ENCODE results near the gene MAP1A. TPM values are rescaled to one million over a fixed set of nuclear protein-coding genes. Genes with fewer than 3 reads are reported as not detected.
"Not testable (repeated sequence)": the region's sequence is repeated elsewhere in the genome, so short reads cannot be mapped to it uniquely, and the experiment has no call there.

The MAP1A gene
- total RNA-seq, 1 donor from 2014 or later = under 0.01 TPM

DNA sequence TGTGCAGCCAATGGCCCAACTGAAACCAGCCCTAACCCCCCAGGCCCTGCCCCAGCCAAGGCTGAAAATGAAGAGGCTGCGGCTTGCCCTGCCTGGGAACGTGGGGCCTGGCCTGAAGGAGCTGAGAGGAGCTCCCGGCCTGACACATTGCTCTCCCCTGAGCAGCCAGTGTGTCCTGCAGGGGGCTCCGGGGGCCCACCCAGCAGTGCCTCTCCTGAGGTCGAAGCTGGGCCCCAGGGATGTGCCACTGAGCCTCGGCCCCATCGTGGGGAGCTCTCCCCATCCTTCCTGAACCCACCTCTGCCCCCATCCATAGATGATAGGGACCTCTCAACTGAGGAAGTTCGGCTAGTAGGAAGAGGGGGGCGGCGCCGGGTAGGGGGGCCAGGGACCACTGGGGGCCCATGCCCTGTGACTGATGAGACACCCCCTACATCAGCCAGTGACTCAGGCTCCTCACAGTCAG lies 11.2 kb downstream of the MAP1A start:
- no peak for DNase-seq (ENCODE audit: low read depth in 2 of 2)

DNA sequence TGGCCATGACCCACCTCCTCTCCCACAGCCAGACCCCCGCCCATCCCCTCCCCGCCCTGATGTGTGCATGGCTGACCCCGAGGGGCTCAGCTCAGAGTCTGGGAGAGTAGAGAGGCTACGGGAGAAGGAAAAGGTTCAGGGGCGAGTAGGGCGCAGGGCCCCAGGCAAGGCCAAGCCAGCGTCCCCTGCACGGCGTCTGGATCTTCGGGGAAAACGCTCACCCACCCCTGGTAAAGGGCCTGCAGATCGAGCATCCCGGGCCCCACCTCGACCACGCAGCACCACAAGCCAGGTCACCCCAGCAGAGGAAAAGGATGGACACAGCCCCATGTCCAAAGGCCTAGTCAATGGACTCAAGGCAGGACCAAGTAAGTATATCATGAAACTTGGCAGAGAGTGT lies 11.7 kb downstream of the MAP1A start:
- no peak for DNase-seq (ENCODE audit: low read depth in 2 of 2)

DNA sequence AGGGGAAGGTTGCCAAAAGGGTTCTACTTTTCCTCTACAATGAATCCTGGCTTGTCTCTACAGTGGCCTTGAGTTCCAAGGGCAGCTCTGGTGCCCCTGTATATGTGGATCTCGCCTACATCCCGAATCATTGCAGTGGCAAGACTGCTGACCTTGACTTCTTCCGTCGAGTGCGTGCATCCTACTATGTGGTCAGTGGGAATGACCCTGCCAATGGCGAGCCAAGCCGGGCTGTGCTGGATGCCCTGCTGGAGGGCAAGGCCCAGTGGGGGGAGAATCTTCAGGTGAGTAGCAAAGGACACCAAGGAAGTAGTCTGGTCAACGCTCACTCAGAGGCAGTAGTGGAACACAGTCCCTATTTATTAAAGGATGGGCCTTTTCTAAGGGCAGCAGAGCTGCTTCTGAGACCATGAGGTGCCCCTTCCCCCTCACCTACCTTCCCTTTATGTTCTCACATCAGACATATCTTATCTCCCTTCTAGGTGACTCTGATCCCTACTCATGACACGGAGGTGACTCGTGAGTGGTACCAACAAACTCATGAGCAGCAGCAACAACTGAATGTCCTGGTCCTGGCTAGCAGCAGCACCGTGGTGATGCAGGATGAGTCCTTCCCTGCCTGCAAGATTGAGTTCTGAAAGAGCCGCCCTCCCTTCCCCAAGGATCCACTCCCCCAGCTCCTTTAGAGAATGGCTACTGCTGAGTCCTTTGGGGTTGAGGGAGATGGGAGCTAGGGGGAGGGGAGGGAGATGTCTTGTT lies 12.4 kb downstream of the MAP1A start:
- no peak for DNase-seq (ENCODE audit: low read depth in 2 of 2)

DNA sequence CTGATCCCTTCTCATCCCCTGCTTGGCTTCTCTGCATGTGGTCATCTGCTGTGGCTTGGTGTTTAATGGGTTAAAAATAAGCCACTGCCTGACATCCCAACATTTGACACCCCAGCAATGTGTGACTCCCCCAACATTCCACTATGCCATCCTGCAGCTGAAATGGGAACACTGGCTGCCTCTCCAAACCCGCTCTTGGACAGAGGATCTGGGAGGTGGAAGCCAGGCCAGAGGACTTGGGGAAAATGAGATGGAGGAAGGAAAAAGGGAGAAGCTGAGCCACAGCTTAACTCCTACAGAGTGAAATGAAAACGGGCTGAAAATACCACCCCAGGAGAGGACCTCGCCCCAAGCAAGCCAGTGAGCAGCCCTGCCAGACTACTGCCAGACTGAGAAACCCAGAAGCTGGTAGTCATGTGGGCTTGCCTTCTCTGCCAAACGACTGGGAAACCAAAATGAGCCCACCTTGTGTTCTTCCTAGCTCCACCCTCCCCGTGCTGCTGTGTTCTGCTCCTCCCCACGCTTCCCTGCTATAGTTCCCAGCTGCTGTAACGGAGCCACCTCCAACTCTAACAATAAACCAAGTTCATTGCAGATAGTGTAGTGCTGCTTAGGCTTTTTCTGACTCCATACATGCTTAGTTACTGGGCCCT lies 13.7 kb downstream of the MAP1A start:
- DNase-seq (ENCODE audit: low read depth in 2 of 2) = no peak

DNA sequence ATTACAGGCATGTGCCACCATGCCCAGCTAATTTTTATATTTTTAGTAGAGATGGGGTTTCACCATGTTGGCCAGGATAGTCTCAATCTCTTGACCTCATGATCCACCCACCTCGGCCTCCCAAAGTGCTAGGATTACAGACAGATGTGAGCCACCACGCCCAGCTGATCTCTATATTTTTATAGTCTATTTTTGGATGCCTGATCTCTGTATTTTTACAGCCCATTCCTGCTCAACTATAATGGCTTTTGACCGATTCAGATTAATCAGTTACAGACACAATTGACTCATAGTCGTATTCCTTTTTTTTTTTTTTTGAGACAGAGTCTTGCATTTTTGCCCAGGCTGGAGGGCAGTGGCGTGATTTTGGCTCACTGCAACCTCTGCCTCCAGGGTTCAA lies 15.4 kb downstream of the MAP1A start:
- DNase-seq (ENCODE audit: low read depth in 2 of 2) = not testable (repeated sequence)

DNA sequence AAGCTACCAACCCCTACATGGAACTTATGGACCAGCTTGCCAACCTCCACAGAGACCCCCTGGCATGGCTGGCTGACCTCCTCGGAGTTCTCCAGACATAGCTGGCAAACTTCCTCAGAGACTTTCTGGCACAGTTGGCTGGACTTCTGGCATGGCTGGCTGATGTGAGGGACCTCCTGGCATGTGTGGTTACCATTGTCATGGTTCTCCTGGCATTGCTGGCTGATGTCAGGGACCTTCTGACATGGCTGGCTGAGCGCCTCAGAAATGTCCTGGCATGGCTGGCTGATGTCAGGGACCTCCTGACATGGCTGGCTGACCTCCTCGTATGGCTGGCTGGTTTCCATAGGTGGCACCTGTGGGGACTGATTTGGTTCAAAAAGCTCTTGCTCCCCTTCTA lies 17.5 kb downstream of the MAP1A start:
- DNase-seq (ENCODE audit: low read depth in 2 of 2) = no peak

DNA sequence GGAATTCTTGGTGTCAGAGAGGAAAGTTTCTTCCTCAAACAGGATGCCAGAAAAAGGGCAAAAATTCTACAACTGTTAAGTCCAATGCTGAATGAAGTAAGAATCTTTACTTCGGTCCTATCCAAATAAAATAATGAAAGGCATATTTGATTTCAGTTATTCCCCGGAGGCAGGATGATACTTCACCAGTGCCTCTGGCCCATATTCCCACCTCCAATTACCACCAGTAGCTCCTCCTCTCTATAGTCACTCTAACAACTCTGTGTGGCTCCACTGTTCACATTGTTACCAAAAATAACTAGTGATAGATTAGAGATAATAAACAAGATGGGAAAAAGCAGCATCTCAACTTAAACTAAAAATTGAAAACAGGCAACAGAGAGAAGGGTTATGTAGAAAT lies 20.7 kb downstream of the MAP1A start:
- DNase-seq (ENCODE audit: low read depth in 2 of 2) = no peak

DNA sequence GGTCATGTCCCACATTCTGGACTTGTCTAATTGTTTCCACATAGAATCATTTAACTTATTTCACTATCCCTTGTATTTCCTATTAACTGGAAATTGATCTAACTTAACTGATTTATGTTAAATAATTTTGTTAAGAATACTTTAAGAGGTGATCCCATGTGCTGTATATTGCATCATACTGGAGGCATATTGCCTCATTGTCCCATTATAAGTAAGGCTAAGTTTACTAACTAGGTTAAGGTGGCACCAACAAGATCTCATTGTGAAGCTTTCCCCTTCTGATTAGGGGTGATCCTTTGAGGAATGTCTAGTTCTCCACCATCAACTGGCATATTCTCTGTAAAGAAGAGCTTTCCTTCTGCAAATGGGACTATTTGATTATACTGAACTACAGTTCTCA lies 24.4 kb downstream of the MAP1A start:
- no peak for DNase-seq (ENCODE audit: low read depth in 2 of 2)

DNA sequence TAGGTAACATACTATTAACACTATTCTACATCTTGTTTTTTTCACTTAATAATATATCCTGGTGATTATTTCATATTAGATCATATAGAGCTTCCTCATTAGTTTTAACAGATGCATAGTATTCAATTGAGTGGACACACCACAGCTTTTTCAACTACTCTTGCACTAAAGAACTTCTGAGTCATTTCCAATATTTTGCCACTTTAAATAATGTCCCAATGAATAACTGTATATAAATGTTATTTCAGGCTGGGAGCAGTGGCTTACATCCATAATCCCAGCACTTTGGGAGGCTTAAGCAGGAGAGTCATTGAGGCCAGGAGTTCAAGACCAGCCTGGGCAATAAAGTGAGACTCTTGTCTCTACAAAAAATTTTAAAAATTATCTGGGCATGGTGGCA lies 26.9 kb downstream of the MAP1A start:
- no peak for DNase-seq (ENCODE audit: low read depth in 2 of 2)

DNA sequence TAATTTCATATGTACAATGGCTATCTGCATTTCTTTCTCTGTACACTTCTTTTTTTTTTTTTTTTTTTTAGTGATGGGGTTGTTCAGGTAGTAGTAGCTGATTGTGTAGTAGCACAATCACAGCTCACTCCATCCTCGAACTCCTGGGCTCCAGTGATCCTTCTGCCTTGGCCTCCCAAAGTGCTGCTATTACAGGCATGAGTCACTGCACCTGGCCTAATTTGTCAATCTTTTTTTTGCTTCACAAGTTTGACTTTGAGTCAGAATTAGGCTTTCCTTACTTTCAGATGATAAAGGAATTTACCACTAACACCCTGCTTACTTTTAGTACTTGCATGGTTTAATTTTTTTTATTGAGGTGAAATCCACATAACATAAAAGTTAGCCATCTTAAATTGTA lies 28.0 kb downstream of the MAP1A start:
- DNase-seq (ENCODE audit: low read depth in 2 of 2) = no peak

DNA sequence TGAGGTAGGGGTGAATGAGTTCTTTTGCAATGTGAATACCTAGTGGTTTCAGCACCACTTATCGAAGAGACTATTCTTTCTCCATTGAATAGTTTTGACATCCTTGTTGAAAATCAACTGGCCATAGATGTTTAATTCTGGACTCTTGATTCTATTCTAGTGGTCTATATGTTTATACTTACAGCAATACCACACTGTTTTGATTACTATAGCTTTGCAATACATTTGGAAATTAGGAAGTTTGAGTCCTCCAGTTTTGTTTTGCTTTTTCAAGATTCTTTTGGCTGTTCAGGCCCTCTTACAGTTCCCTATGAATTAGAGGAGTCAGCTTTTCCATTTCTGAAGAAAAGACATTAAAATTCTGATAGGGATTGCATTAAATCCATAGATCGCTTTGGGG lies 30.1 kb downstream of the MAP1A start:
- no peak for DNase-seq (ENCODE audit: low read depth in 2 of 2)

DNA sequence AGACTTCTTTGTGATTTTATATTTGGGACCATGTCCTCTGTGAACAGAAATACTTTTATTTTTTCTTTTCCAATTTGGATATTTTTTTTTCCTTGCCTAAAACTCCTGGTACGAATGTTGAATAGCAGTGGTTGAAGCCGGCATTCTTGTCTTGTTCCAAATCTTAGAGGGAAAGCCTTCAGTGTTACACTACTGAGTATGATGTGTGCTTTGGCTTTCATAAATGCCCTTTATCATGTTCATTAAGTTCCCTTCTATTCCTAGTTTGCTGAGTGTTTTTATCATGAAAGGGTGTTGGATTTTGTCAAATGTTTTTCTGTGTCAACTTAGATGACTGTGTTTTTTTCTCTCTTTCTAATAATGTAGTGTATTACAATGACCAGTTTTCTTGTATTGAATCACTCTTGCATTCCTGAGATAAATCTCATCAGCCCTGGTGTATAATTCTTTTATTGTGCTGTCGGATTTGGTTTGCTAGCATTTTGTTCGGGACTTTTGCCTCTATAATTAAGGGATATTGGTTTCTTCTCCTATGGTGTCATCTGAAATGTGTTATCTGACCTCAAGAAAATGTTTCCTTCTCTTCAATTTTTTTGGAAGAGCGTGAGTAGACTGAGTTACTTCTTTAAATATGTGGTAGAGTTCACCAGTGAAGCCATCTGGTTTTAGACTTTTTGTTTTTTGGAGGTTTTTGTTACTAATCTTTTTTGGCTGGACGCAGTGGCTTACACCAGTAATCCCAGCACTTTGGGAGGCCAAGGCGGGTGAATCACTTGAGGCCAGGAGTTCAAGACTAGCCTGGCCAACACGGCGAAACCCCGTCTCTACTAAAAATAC lies 33.3 kb downstream of the MAP1A start:
- DNase-seq (ENCODE audit: low read depth in 2 of 2) = no peak

DNA sequence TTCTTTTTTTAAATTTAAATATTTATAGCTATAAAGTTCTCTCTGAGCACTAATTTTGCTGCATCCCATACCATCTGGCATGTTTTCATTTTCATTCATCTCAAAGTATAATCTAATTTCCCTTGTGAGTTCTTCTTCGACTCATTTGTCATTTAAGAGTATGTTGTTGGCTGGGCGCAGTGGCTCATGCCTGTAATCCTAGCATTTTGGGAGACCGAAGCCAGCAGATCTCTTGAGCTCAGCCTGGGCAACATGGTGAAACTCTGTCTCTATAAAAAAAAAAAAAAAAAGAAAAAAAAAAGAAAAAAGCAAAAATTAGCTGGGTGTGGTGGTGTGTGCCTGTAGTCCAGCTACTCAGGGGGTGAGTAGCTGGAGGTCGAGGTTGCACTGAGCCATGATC lies 34.8 kb downstream of the MAP1A start:
- DNase-seq (ENCODE audit: low read depth in 2 of 2) = no peak

DNA sequence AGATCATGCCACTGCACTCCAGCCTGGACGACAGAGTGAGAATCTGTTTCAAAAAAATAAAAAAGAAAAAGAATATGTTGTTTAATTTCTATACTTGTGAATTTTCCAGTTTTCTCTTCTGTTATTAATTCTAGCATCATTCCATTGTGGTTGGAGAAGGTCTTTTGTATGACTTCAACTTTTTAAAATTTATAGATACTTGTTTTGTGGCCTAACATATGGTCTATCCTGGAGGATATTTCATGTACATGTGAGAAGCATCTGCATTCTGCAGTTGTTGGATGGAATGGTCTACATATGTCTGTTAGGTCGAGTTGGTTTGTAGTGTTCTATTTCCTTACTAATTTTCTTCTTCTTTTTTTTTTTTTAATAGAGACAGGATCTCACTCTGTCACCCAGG lies 35.6 kb downstream of the MAP1A start:
- DNase-seq (ENCODE audit: low read depth in 2 of 2) = no peak

DNA sequence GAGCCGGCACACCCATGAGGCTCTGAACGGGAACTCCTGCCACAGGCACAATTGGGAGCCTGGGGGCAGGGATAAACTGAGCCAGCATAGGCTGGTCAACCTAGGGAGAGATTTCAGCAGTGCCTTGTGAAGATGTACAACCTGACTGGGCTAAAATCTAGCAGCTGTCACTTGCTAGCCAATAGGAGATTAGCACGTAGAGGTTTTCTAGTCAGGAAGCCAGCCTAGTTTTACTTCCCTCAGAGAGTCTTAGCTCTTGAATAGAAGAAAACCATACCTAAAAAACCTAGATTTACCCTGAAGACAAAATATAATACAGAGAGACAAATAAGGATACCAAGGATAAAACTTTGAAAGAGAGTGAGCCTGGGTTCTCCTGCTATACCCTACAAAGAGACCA lies 45.3 kb downstream of the MAP1A start:
- DNase-seq (ENCODE audit: low read depth in 2 of 2) = not testable (repeated sequence)

DNA sequence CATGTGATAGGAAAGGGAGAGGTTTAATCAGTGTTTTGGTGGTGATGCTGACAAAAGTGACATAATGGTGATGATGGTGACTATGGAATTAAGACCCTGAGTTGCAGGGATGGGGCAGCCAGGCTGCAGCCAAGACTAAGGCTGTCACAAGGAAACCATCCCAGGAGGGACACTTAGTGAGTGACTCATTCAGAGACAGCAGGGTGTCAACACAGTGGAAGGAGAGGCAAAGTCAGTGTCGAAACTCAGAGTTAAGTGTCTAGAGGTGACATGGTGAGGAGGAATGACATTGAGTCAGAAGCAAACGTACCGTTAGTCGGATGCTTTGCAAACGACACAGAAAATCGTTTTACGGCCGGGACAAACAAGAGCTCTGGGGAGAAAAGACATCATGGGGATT lies 46.4 kb downstream of the MAP1A start:
- DNase-seq (ENCODE audit: low read depth in 2 of 2) = not testable (repeated sequence)

DNA sequence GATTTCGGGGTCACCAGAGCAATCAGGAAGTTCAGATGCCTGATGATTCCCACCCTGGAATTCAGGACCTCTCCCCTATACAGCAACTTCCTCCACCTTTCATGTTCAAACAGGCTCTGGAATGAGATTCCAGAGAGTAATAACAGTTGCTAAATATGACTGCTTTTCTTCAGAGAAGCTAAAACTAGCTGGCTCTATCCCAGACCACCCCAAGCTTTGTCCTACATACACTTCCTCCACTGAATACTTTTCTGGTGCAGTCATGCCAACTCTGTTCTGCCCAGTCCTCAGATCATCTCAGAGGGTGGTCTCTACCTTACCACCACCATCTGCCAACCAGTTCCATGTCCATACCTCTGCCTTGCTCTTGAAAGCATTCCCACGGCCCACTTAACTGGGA lies 49.2 kb downstream of the MAP1A start:
- DNase-seq (ENCODE audit: low read depth in 2 of 2) = not testable (repeated sequence)

DNA sequence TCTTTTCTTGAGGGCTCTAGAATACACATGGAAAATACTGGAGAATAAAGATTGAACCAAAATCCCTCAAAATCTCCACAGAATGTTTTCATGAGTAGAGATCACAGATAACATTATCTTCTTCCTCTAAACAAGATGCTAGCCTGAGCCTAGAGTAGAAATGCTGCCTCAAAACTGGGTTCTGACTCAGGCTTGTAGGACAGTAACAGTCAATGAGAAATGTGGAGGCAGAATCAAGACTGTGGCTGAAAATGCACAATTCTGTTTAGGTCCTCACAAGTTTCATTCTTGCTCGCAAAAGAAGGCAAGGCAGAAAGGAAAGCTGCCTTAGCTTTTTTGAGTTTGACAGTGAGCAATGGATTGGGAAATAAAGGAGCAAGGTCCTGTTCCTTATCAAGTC lies 57.2 kb downstream of the MAP1A start:
- DNase-seq (ENCODE audit: low read depth in 2 of 2) = not testable (repeated sequence)

Measured in dermis microvascular lymphatic vessel endothelial cell (primary cell).